ENCODE measurements around the gene C13orf46. TPM values are rescaled to one million over a fixed set of nuclear protein-coding genes. Genes with fewer than 3 reads are reported as not detected.

Gene C13orf46
- total RNA-seq, 2 donors from 2014 or later = 0.59 to 2.7 TPM

GRCh38 chr13:113972451-113973217 lies 1.2 kb downstream of the C13orf46 start:
- peaks cover 20% of the 10 kb centered on the region for H3K36me3 ChIP-seq
- no peaks in the 10 kb centered on the region for H3K27me3 ChIP-seq
- H3K4me1 ChIP-seq = peaks cover 0 to 18% of the 10 kb centered on the region in 2 donors
- H3K9me3 ChIP-seq = no peaks in the 10 kb centered on the region
- DNase-seq (ENCODE audit: low spot score) = no peak
- no peak overlapping the region for H3K27ac ChIP-seq
- no peak for TF ChIP-seq CTCF (IDR thresholded peaks at IDR 0.05)
- no peak overlapping the region for H3K4me3 ChIP-seq

GRCh38 chr13:113971471-113972231 lies 2.2 kb downstream of the C13orf46 start:
- Histone ChIP-seq H3K36me3 (peaks cover 15% of the 10 kb centered on the region), H3K27me3 (no peaks in the 10 kb centered on the region), H3K4me3 (no peak overlapping the region), H3K4me1 (peaks cover 0 to 18% of the 10 kb centered on the region in 2 donors), H3K27ac (peak overlapping the region; percentile 46 to 81), H3K9me3 (no peaks in the 10 kb centered on the region)
- no peak for TF ChIP-seq CTCF (IDR thresholded peaks at IDR 0.05)
- no peak for DNase-seq (ENCODE audit: low spot score)

- no peak for DNase-seq (ENCODE audit: low spot score)
- Histone ChIP-seq H3K27ac (peak overlapping the region; percentile 46 to 81), H3K4me3 (no peak overlapping the region), H3K4me1 (peaks cover 0 to 18% of the 10 kb centered on the region in 2 donors), H3K27me3 (no peaks in the 10 kb centered on the region), H3K36me3 (peaks cover 15% of the 10 kb centered on the region), H3K9me3 (no peaks in the 10 kb centered on the region)
- TF ChIP-seq CTCF (IDR thresholded peaks at IDR 0.05) = no peak
These were observed 2.9 kb downstream of the C13orf46 start for GRCh38 chr13:113970810-113971470.

- Histone ChIP-seq H3K4me1 (peaks cover 0 to 18% of the 10 kb centered on the region in 2 donors), H3K4me3 (no peak overlapping the region), H3K27ac (peak overlapping the region; percentile 46 to 81), H3K27me3 (no peaks in the 10 kb centered on the region), H3K36me3 (peaks cover 7% of the 10 kb centered on the region), H3K9me3 (no peaks in the 10 kb centered on the region)
- no peak for DNase-seq (ENCODE audit: low spot score)
- TF ChIP-seq CTCF (IDR thresholded peaks at IDR 0.05) = no peak
These were observed 3.8 kb downstream of the C13orf46 start for GRCh38 chr13:113969973-113970611.

GRCh38 chr13:113969311-113969972 lies 4.4 kb downstream of the C13orf46 start:
- Histone ChIP-seq H3K36me3 (peaks cover under 1% of the 10 kb centered on the region), H3K27ac (no peak overlapping the region), H3K9me3 (no peaks in the 10 kb centered on the region), H3K4me3 (no peak overlapping the region), H3K4me1 (peaks cover 0 to 18% of the 10 kb centered on the region in 2 donors), H3K27me3 (no peaks in the 10 kb centered on the region)
- TF ChIP-seq CTCF (IDR thresholded peaks at IDR 0.05) = no peak
- no peak for DNase-seq (ENCODE audit: low spot score)

All from right atrium auricular region (tissue), 2 donors.